Measurements from ENCODE around the gene HBG2.

HBG2 gene

DNA sequence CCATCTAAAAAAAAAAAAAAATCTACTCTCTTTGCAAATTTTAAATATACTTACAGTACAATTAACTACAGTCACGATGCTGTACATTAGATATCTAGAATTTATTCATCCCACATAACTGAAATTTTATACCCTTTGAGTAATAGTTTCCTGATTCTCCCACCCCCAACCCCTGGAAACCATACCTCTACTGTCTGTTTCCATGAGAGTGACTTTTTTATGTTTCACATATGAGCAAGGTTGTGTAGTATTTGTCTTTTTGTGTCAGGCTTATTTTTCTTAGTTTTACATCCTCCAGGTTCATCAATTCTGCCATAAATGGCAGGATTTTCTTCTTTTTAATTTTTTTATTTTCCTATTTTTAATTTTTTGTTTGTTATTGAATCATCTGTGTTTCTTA lies 30.9 kb downstream of the HBG2 start:
- Histone ChIP-seq H3K9ac (ENCODE audit: low read depth, low read length) (no peak overlapping the region), H3K4me3 (ENCODE audit: low read depth, low read length) (no peak overlapping the region), H3K36me3 (ENCODE audit: control insufficient read depth, insufficient read depth, low read length) (no peaks in the 10 kb centered on the region), H3K9me3 (ENCODE audit: control insufficient read depth, insufficient read depth, low read length) (no peaks in the 10 kb centered on the region), H3K27me3 (ENCODE audit: control insufficient read depth, insufficient read depth, low read length) (no peaks in the 10 kb centered on the region), H3K4me1 (ENCODE audit: control insufficient read depth, insufficient read depth, low read length) (no peaks in the 10 kb centered on the region)

GRCh38 chr11:5223146-5223545 lies 31.4 kb downstream of the HBG2 start:
- no peaks in the 10 kb centered on the region for H3K27me3 ChIP-seq (ENCODE audit: control insufficient read depth, insufficient read depth, low read length)
- H3K36me3 ChIP-seq (ENCODE audit: control insufficient read depth, insufficient read depth, low read length) = no peaks in the 10 kb centered on the region
- H3K9me3 ChIP-seq (ENCODE audit: control insufficient read depth, insufficient read depth, low read length) = no peaks in the 10 kb centered on the region
- no peaks in the 10 kb centered on the region for H3K4me1 ChIP-seq (ENCODE audit: control insufficient read depth, insufficient read depth, low read length)
- no peak overlapping the region for H3K9ac ChIP-seq (ENCODE audit: low read depth, low read length)
- H3K4me3 ChIP-seq (ENCODE audit: low read depth, low read length) = no peak overlapping the region

GRCh38 chr11:5210376-5210885 lies 44.1 kb downstream of the HBG2 start:
- Histone ChIP-seq H3K9ac (ENCODE audit: low read depth, low read length) (no peak overlapping the region), H3K4me1 (ENCODE audit: control insufficient read depth, insufficient read depth, low read length) (no peaks in the 10 kb centered on the region), H3K4me3 (ENCODE audit: low read depth, low read length) (no peak overlapping the region), H3K9me3 (ENCODE audit: control insufficient read depth, insufficient read depth, low read length) (no peaks in the 10 kb centered on the region), H3K27me3 (ENCODE audit: control insufficient read depth, insufficient read depth, low read length) (no peaks in the 10 kb centered on the region), H3K36me3 (ENCODE audit: control insufficient read depth, insufficient read depth, low read length) (no peaks in the 10 kb centered on the region)

- Histone ChIP-seq H3K4me3 (ENCODE audit: low read depth, low read length) (no peak overlapping the region), H3K9ac (ENCODE audit: low read depth, low read length) (no peak overlapping the region), H3K27me3 (ENCODE audit: control insufficient read depth, insufficient read depth, low read length) (no peaks in the 10 kb centered on the region), H3K9me3 (ENCODE audit: control insufficient read depth, insufficient read depth, low read length) (no peaks in the 10 kb centered on the region), H3K36me3 (ENCODE audit: control insufficient read depth, insufficient read depth, low read length) (no peaks in the 10 kb centered on the region), H3K4me1 (ENCODE audit: control insufficient read depth, insufficient read depth, low read length) (no peaks in the 10 kb centered on the region)
Measured at GRCh38 chr11:5204787-5205186, 49.8 kb downstream of the HBG2 start.

DNA sequence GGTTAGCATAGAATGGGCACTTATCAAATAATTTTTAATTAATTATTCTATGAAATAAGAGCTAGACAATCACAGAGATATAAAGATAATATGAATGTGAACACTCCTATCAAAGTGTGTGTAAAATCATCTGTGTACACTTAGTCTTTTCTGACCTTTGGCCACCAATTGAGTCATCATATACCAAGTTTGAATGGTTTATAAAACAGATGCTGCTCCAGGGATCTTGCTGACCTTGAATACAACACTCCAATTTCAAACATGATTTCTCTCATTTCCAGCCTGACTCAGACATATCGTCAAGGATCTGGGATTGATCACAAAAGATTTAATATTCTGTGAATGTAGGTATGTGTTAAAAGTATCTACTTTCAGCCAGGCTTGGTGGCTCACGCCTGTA lies 51.2 kb downstream of the HBG2 start:
- H3K9me3 ChIP-seq (ENCODE audit: control insufficient read depth, insufficient read depth, low read length) = no peaks in the 10 kb centered on the region
- no peaks in the 10 kb centered on the region for H3K4me1 ChIP-seq (ENCODE audit: control insufficient read depth, insufficient read depth, low read length)
- no peak overlapping the region for H3K4me3 ChIP-seq (ENCODE audit: low read depth, low read length)
- no peak overlapping the region for H3K9ac ChIP-seq (ENCODE audit: low read depth, low read length)
- H3K27me3 ChIP-seq (ENCODE audit: control insufficient read depth, insufficient read depth, low read length) = no peaks in the 10 kb centered on the region
- no peaks in the 10 kb centered on the region for H3K36me3 ChIP-seq (ENCODE audit: control insufficient read depth, insufficient read depth, low read length)
